Measurements from ENCODE around the gene TBC1D2B. TPM values are rescaled to one million over a fixed set of nuclear protein-coding genes. Genes with fewer than 3 reads are reported as not detected.

Gene TBC1D2B
- total and polyA plus RNA-seq, 2 donors from 2014 or later: 8.5 to 41.6 TPM

- no peak for TF ChIP-seq CTCF (IDR thresholded peaks at IDR 0.05; ENCODE audit: borderline replicate concordance, extremely low read depth, insufficient read depth)
- intact Hi-C loops (cut with DNase I): no loop called here
- Histone ChIP-seq H3K4me1 (ENCODE audit: control insufficient read depth in 2 of 3, insufficient read depth in 2 of 3, low read depth in 1 of 3, low read length in 3 of 3) (peaks cover 14 to 45% (median 33%) of the 10 kb centered on the region in 3 donors), H3K36me3 (ENCODE audit: control insufficient read depth in 2 of 3, insufficient read depth in 3 of 3, low read length in 3 of 3) (peaks cover 0 to 10% (median 4%) of the 10 kb centered on the region in 3 donors), H3K9me3 (ENCODE audit: control insufficient read depth in 2 of 3, insufficient read depth in 1 of 3, low read length in 3 of 3) (no peaks in the 10 kb centered on the region), H3K27ac (ENCODE audit: low read depth in 2 of 2, low read length in 2 of 2) (peak overlapping the region in 1 of 2 donors; percentile 51), H3K27me3 (ENCODE audit: control insufficient read depth, insufficient read depth, low read length) (no peaks in the 10 kb centered on the region), H3K4me3 (ENCODE audit: low read length in 3 of 3) (no peak overlapping the region), H3K9ac (ENCODE audit: low read length in 3 of 3) (no peak overlapping the region)
- no peak for FAIRE-seq
- DNase-seq: no peak
Observed at GRCh38 chr15:78050826-78051225, 26.7 kb downstream of the TBC1D2B start.

GRCh38 chr15:78050441-78050809 is 27.1 kb downstream of the TBC1D2B start:
- intact Hi-C loops (cut with DNase I): no loop called here
- H3K4me1 ChIP-seq (ENCODE audit: control insufficient read depth in 2 of 3, insufficient read depth in 2 of 3, low read depth in 1 of 3, low read length in 3 of 3): peaks cover 14 to 42% (median 29%) of the 10 kb centered on the region in 3 donors
- FAIRE-seq: no peak

DNA sequence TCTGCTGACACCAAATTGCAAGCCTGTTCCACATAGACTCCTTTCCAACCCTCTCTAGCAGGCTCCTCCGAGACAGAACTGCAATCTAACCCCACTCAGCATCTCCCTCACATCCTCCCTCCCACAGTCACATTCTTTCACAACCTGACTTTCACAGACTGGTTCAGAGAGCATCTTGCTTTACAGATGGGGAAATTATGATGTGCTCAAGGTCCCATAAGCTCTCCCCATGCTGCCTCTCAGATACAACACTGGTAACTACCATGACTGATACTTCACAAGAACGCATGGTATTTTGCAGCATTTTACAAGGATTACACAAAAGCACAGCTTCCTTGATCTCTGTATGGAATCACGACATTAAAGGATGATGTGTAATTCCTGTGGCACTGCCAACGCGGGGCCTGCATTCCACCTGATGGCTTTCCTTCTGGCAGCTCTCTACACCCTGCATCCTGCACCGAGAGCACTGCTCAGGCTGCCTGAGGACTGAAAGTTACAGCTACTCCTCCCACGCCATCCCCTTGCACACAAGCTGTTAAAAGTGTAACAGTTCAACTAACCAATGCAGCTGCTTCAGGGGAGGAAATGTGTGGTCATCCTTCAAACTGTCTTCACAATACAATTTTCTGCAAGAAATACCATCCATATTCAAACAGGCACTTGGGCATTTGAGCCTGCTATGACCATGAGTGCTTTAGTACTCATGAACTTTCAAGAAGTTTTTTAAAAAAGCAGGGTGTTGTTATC is 27.6 kb downstream of the TBC1D2B start:
- Histone ChIP-seq H3K36me3 (ENCODE audit: control insufficient read depth in 2 of 3, insufficient read depth in 3 of 3, low read length in 3 of 3) (peaks cover 0 to 10% (median 4%) of the 10 kb centered on the region in 3 donors), H3K27ac (ENCODE audit: low read depth in 2 of 2, low read length in 2 of 2) (peak overlapping the region in 1 of 2 donors; percentile 51), H3K27me3 (ENCODE audit: control insufficient read depth, insufficient read depth, low read length) (no peaks in the 10 kb centered on the region), H3K4me3 (ENCODE audit: low read length in 3 of 3) (peak overlapping the region in 1 of 3 donors; percentile 2), H3K4me1 (ENCODE audit: control insufficient read depth in 2 of 3, insufficient read depth in 2 of 3, low read depth in 1 of 3, low read length in 3 of 3) (peaks cover 14 to 42% (median 25%) of the 10 kb centered on the region in 3 donors), H3K9me3 (ENCODE audit: control insufficient read depth in 2 of 3, insufficient read depth in 1 of 3, low read length in 3 of 3) (no peaks in the 10 kb centered on the region), H3K9ac (ENCODE audit: low read length in 3 of 3) (no peak overlapping the region)
- peak in 3 of 5 donors; percentile 57 to 83 (median 70) for DNase-seq
- FAIRE-seq: no peak
- intact Hi-C loops (cut with DNase I): no loop called here
- no peak for TF ChIP-seq CTCF (IDR thresholded peaks at IDR 0.05; ENCODE audit: borderline replicate concordance, extremely low read depth, insufficient read depth)

More at GRCh38 chr15:78050441-78050809, 27.1 kb downstream of the TBC1D2B start:
- H3K4me3 ChIP-seq (ENCODE audit: low read length in 3 of 3): no peak overlapping the region
- DNase-seq: no peak
- no peaks in the 10 kb centered on the region for H3K9me3 ChIP-seq (ENCODE audit: control insufficient read depth in 2 of 3, insufficient read depth in 1 of 3, low read length in 3 of 3)
- TF ChIP-seq CTCF (IDR thresholded peaks at IDR 0.05; ENCODE audit: borderline replicate concordance, extremely low read depth, insufficient read depth): no peak
- peaks cover 0 to 10% (median 4%) of the 10 kb centered on the region in 3 donors for H3K36me3 ChIP-seq (ENCODE audit: control insufficient read depth in 2 of 3, insufficient read depth in 3 of 3, low read length in 3 of 3)
- H3K27me3 ChIP-seq (ENCODE audit: control insufficient read depth, insufficient read depth, low read length): no peaks in the 10 kb centered on the region
- H3K9ac ChIP-seq (ENCODE audit: low read length in 3 of 3): no peak overlapping the region
- peak overlapping the region in 1 of 2 donors; percentile 51 for H3K27ac ChIP-seq (ENCODE audit: low read depth in 2 of 2, low read length in 2 of 2)
